Islet of Langerhans (tissue), 1 donor: Measurements from ENCODE around the gene RFK.
"Not testable (repeated sequence)": the region's sequence is repeated elsewhere in the genome, so short reads cannot be mapped to it uniquely, and the experiment has no call there.

Source experiments
- FAIRE-seq: peaks from one replicate; lab custom pipeline; 2011; peaks lifted over from hg19 to GRCh38; lab: Jason Lieb, UNC

Gene RFK

GRCh38 chr9:76394195-76394959 lies at the start of gene RFK:
Gene RFK, minus strand, starts transcription at chr9:76394426. Its CDS starts 255 bp downstream, at chr9:76394171.
- FAIRE-seq = no peak

- FAIRE-seq = no peak
Measured at GRCh38 chr9:76443887-76444286, 49.7 kb upstream of the RFK start.

- no peak for FAIRE-seq
Measured at GRCh38 chr9:76441551-76442322, 47.5 kb upstream of the RFK start.

- FAIRE-seq = no peak
Measured at GRCh38 chr9:76438841-76439588, 44.8 kb upstream of the RFK start.

GRCh38 chr9:76437017-76437699 lies 42.9 kb upstream of the RFK start:
- FAIRE-seq = not testable (repeated sequence)

GRCh38 chr9:76434897-76435296 lies 40.7 kb upstream of the RFK start:
- not testable (repeated sequence) for FAIRE-seq

- FAIRE-seq = no peak
Measured at GRCh38 chr9:76433836-76434235, 39.6 kb upstream of the RFK start.

GRCh38 chr9:76433406-76433805 lies 39.2 kb upstream of the RFK start:
- no peak for FAIRE-seq

- no peak for FAIRE-seq
Measured at GRCh38 chr9:76431601-76432000, 37.4 kb upstream of the RFK start.

GRCh38 chr9:76426807-76427419 lies 32.7 kb upstream of the RFK start:
- no peak for FAIRE-seq

- FAIRE-seq = no peak
Measured at GRCh38 chr9:76425677-76426453, 31.6 kb upstream of the RFK start.

GRCh38 chr9:76424491-76424890 lies 30.3 kb upstream of the RFK start:
- FAIRE-seq = no peak

- FAIRE-seq = peak; percentile 77
Measured at GRCh38 chr9:76423216-76424177, 29.3 kb upstream of the RFK start.

- no peak for FAIRE-seq
Measured at GRCh38 chr9:76419782-76420380, 25.7 kb upstream of the RFK start.

GRCh38 chr9:76417394-76417793 lies 23.2 kb upstream of the RFK start:
- no peak for FAIRE-seq

GRCh38 chr9:76415731-76416130 lies 21.5 kb upstream of the RFK start:
- no peak for FAIRE-seq

GRCh38 chr9:76415154-76415553 lies 20.9 kb upstream of the RFK start:
- FAIRE-seq = no peak

- no peak for FAIRE-seq
Measured at GRCh38 chr9:76414661-76415060, 20.4 kb upstream of the RFK start.

- no peak for FAIRE-seq
Measured at GRCh38 chr9:76413658-76414057, 19.4 kb upstream of the RFK start.
